AG04449 (cell line): Measurements from ENCODE around the gene FSTL1.

Experiments used
- CTCF ChIA-PET: fragments of 350-600 bp; formaldehyde crosslinking; extraction: SDS; loops from one replicate; lab custom pipeline; 2021; ENCODE audit warnings: antibody characterized with exemption; lab: Yijun Ruan, JAX
- POLR2A ChIA-PET: fragments of 400-600, 350-600 bp; formaldehyde crosslinking; extraction: SDS; loops from one replicate; lab custom pipeline; 2020; ENCODE audit warnings: antibody characterized with exemption, inconsistent platforms; lab: Yijun Ruan, JAX
- DNase-seq: peaks from one replicate; pipeline ENCODE4 v3.0.0-alpha.2; 2010; ENCODE audit warnings: low read depth, low spot score
- H3K4me3 ChIP-seq: 2 replicates; pipeline ENCODE4 v1.5.1; 2011; ENCODE audit warnings: low read depth, mild to moderate bottlenecking, control low read depth, low read length
- CTCF ChIP-seq: IDR thresholded peaks from one replicate; pipeline ENCODE4 v1.5.1; 2011; ENCODE audit warnings: mild to moderate bottlenecking, moderate library complexity, low read length, control low read depth, inconsistent platforms; ENCODE audit not compliant: insufficient read depth; ENCODE audit errors: missing control alignments

The FSTL1 gene

GRCh38 chr3:120495809-120496208 is 45.0 kb upstream of the FSTL1 start:
- H3K4me3 ChIP-seq, result no peak overlapping the region

GRCh38 chr3:120492103-120492502 is 41.3 kb upstream of the FSTL1 start:
- DNase-seq, result no peak
- H3K4me3 ChIP-seq, result no peak overlapping the region
- POLR2A ChIA-PET, result no interaction called here
- TF ChIP-seq CTCF, result no peak
- CTCF ChIA-PET, result interaction anchor here (0.8 to 0.9 kb wide), 2 partner anchors 18 to 67 kb away, joined by 3 to 4 read pairs; no protein-coding TSS in a partner anchor

More at GRCh38 chr3:120495809-120496208, 45.0 kb upstream of the FSTL1 start:
- no peak for TF ChIP-seq CTCF
- DNase-seq, result no peak
- CTCF ChIA-PET, result no interaction called here
- POLR2A ChIA-PET, result no interaction called here

- CTCF ChIA-PET, result no interaction called here
- DNase-seq, result no peak
- no peak overlapping the region for H3K4me3 ChIP-seq
- no peak for TF ChIP-seq CTCF
- POLR2A ChIA-PET, result no interaction called here
Observed at GRCh38 chr3:120489421-120489820, 38.6 kb upstream of the FSTL1 start.

GRCh38 chr3:120488296-120488695 is 37.5 kb upstream of the FSTL1 start:
- no peak for DNase-seq
- TF ChIP-seq CTCF, result no peak
- no peak overlapping the region for H3K4me3 ChIP-seq
- CTCF ChIA-PET, result interaction anchor here (2.8 kb wide), 1 partner anchor 13 kb away, joined by 9 read pairs; no protein-coding TSS in a partner anchor
- POLR2A ChIA-PET, result no interaction called here

GRCh38 chr3:120487191-120487650 is 36.4 kb upstream of the FSTL1 start:
- CTCF ChIA-PET, result interaction anchor here (2.8 kb wide), 1 partner anchor 11 kb away, joined by 9 read pairs; no protein-coding TSS in a partner anchor

GRCh38 chr3:120481081-120481480 is 30.3 kb upstream of the FSTL1 start:
- CTCF ChIA-PET, result interaction anchor here (1.4 to 1.6 kb wide), 2 partner anchors 38 to 78 kb away, joined by 3 to 5 read pairs; no protein-coding TSS in a partner anchor
- no peak for DNase-seq
- POLR2A ChIA-PET, result no interaction called here
- TF ChIP-seq CTCF, result no peak
- no peak overlapping the region for H3K4me3 ChIP-seq

More at GRCh38 chr3:120487191-120487650, 36.4 kb upstream of the FSTL1 start:
- no peak overlapping the region for H3K4me3 ChIP-seq
- POLR2A ChIA-PET, result no interaction called here
- no peak for TF ChIP-seq CTCF
- DNase-seq, result no peak
